HG02571 (cell line): ENCODE measurements around the gene MEIOB.

Experiments
- ATAC-seq: cut with Tn5 transposase; IDR thresholded peaks from one replicate; pipeline ENCODE4 v1.9.1; 2021; ENCODE audit warnings: mild to moderate bottlenecking, moderate library complexity; ENCODE audit not compliant: unreplicated experiment

MEIOB gene

GRCh38 chr16:1831186-1832075 lies 40.5 kb downstream of the MEIOB start:
- ATAC-seq: no peak

GRCh38 chr16:1830213-1830612 lies 41.8 kb downstream of the MEIOB start:
- ATAC-seq: no peak

GRCh38 chr16:1828645-1829410 lies 43.1 kb downstream of the MEIOB start:
- no peak for ATAC-seq

GRCh38 chr16:1826691-1827573 lies 45.0 kb downstream of the MEIOB start, which contains the start of the genes FAHD1 and HAGH:
Gene FAHD1 (plus strand): TSS chr16:1827206. CDS start chr16:1827239, 33 bp downstream.
Gene HAGH (minus strand): TSS chr16:1826825. CDS start chr16:1826787, 38 bp downstream.
- peak; percentile 76 for ATAC-seq

GRCh38 chr16:1825864-1826690 lies 45.9 kb downstream of the MEIOB start:
- peak; percentile 42 for ATAC-seq

- no peak for ATAC-seq
Observed at GRCh38 chr16:1825381-1825863, 46.5 kb downstream of the MEIOB start.

GRCh38 chr16:1823821-1824220 lies 48.1 kb downstream of the MEIOB start:
- ATAC-seq: no peak

GRCh38 chr16:1822801-1823200 lies 49.2 kb downstream of the MEIOB start:
- ATAC-seq: no peak

GRCh38 chr16:1821861-1822611 lies 49.9 kb downstream of the MEIOB start:
- ATAC-seq: no peak

GRCh38 chr16:1820946-1821290 lies 51.0 kb downstream of the MEIOB start:
- ATAC-seq: no peak

- no peak for ATAC-seq
Observed at GRCh38 chr16:1820096-1820945, 51.6 kb downstream of the MEIOB start.

GRCh38 chr16:1819611-1820010 lies 52.4 kb downstream of the MEIOB start:
- no peak for ATAC-seq

- no peak for ATAC-seq
Observed at GRCh38 chr16:1818873-1819525, 53.0 kb downstream of the MEIOB start.

- no peak for ATAC-seq
Observed at GRCh38 chr16:1818204-1818872, 53.6 kb downstream of the MEIOB start.

- ATAC-seq: no peak
Observed at GRCh38 chr16:1817716-1818115, 54.2 kb downstream of the MEIOB start.

GRCh38 chr16:1817276-1817589 lies 54.7 kb downstream of the MEIOB start:
- ATAC-seq: no peak
